Upper lobe of left lung (tissue), 6 donors: ENCODE results near the gene SIPA1. TPM values are rescaled to one million over a fixed set of nuclear protein-coding genes. Genes with fewer than 3 reads are reported as not detected.

Experiments used
- ATAC-seq, 2 donors: fragments of 200-7000 bp; cut with Tn5 transposase; one replicate each; pipeline ENCODE4 v1.9.1; 2022; ENCODE audit warnings: mild to moderate bottlenecking in 2 of 2, moderate library complexity in 2 of 2; ENCODE audit not compliant: low FRiP score in 2 of 2
- DNase-seq, 2 donors: peaks; one replicate each; pipeline ENCODE4 v3.0.0-alpha.2; 2019 to 2020
- H3K27ac ChIP-seq, 4 donors: fragments of 200-600 bp; sonication (generic); one replicate each; pipeline ENCODE4 v1.5.1; 2016 to 2019
- H3K27me3 ChIP-seq, 4 donors: fragments of 200-600 bp; sonication (generic); one replicate each; pipeline ENCODE4 v1.5.1; 2017 to 2019
- H3K36me3 ChIP-seq, 4 donors: fragments of 200-600 bp; sonication (generic); one replicate each; pipeline ENCODE4 v1.5.1; 2016 to 2019
- H3K4me1 ChIP-seq, 4 donors: fragments of 200-600 bp; sonication (generic); one replicate each; pipeline ENCODE4 v1.5.1; 2018 to 2019
- H3K4me3 ChIP-seq, 4 donors: fragments of 200-600 bp; sonication (generic); one replicate each; pipeline ENCODE4 v1.5.1; 2017 to 2019; ENCODE audit warnings: mild to moderate bottlenecking in 2 of 4, moderate library complexity in 1 of 4
- H3K9me3 ChIP-seq, 4 donors: fragments of 200-600 bp; sonication (generic); one replicate each; pipeline ENCODE4 v1.5.1; 2018 to 2019
- EP300 ChIP-seq, 4 donors: sonication (generic); formaldehyde crosslinking; IDR thresholded peaks; one replicate each; pipeline ENCODE4 v1.5.1; 2017; ENCODE audit warnings: antibody characterized with exemption in 4 of 4, control low read depth in 2 of 4
- POLR2A ChIP-seq, 4 donors: fragments of 450-650 bp; IDR thresholded peaks; one replicate each; pipeline ENCODE4 v1.5.1; 2016 to 2017; ENCODE audit warnings: antibody characterized with exemption in 4 of 4, mild to moderate bottlenecking in 2 of 4
- POLR2AphosphoS5 ChIP-seq, 2 donors: sonication (generic); formaldehyde crosslinking; IDR thresholded peaks; one replicate each; pipeline ENCODE4 v1.5.1; 2017; ENCODE audit warnings: antibody characterized with exemption in 2 of 2
- WGBS, 2 donors: methylation state at CpG; one replicate each; pipeline ENCODE4 v1.1.5; 2017 to 2018; 5-methylcytosine and 5-hydroxymethylcytosine counted together
- total RNA-seq, 6 donors: library from RNA; depleted of rRNA in 4 of 6; stranded (reverse); fragments of >200 nt in 4 of 6; gene quantifications; one replicate each; pipeline versions ENCODE4 v1.1.0 to v1.2.1, GENCODE V29; 2016 to 2021
- TF ChIP-seq, protein P1 (sequence below), 6 experiments: fragments of 450-650 bp in 4 of 6; fragments of 200-600 bp in 2 of 6; sonication (generic) in 2 of 6; IDR thresholded peaks; one replicate each; pipeline ENCODE4 v1.5.1; 2016 to 2019; ENCODE audit warnings: antibody characterized with exemption in 6 of 6
- donor health status: DM: no; HTN: no; CAD: no; lungs with moderate emphysema.
- donor health status: DM: no; HTN: yes; CAD: no; lungs with severe emphysema.

SIPA1 gene
- total RNA-seq, 6 donors from 2014 or later, result 42.7 to 137 (median 74.9) TPM

DNA sequence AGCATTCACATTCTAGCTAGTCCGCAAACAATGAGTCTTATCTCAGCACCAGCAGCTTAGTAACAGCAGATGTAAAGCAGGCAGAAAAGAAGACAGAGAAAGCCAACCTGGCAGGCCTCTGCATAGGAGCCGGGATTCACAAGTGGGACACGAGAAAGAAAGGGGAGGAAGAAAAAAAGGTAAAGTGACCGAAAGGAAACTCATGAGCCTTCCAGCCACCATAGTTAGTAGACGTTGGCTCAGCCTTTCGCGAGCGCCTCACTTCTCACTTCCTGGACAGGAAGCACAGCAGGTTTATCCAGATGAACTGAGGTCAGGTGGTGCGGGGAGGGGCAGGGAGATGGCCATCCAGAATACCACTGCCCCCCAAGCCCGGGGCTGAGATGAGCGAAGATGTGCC, 54.5 kb downstream of the SIPA1 start:
- Histone ChIP-seq H3K9me3 (no peaks in the 10 kb centered on the region), H3K27ac (no peak overlapping the region), H3K27me3 (no peaks in the 10 kb centered on the region), H3K4me3 (no peak overlapping the region), H3K36me3 (no peaks in the 10 kb centered on the region), H3K4me1 (peaks cover 0 to 12% (median 10%) of the 10 kb centered on the region in 4 donors)
- ATAC-seq (no peak), DNase-seq (no peak)
- TF ChIP-seq EP300 (IDR thresholded peaks at IDR 0.05), result no peak
- TF ChIP-seq, protein P1, sequence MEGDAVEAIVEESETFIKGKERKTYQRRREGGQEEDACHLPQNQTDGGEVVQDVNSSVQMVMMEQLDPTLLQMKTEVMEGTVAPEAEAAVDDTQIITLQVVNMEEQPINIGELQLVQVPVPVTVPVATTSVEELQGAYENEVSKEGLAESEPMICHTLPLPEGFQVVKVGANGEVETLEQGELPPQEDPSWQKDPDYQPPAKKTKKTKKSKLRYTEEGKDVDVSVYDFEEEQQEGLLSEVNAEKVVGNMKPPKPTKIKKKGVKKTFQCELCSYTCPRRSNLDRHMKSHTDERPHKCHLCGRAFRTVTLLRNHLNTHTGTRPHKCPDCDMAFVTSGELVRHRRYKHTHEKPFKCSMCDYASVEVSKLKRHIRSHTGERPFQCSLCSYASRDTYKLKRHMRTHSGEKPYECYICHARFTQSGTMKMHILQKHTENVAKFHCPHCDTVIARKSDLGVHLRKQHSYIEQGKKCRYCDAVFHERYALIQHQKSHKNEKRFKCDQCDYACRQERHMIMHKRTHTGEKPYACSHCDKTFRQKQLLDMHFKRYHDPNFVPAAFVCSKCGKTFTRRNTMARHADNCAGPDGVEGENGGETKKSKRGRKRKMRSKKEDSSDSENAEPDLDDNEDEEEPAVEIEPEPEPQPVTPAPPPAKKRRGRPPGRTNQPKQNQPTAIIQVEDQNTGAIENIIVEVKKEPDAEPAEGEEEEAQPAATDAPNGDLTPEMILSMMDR (IDR thresholded peaks at IDR 0.05), result no peak
- TF ChIP-seq POLR2AphosphoS5 (IDR thresholded peaks at IDR 0.05), result no peak
- TF ChIP-seq POLR2A (IDR thresholded peaks at IDR 0.05), result no peak
- whole genome bisulfite sequencing, 2 donors, result 61 to 67% methylated on average over 11 of the region's 11 CpGs

DNA sequence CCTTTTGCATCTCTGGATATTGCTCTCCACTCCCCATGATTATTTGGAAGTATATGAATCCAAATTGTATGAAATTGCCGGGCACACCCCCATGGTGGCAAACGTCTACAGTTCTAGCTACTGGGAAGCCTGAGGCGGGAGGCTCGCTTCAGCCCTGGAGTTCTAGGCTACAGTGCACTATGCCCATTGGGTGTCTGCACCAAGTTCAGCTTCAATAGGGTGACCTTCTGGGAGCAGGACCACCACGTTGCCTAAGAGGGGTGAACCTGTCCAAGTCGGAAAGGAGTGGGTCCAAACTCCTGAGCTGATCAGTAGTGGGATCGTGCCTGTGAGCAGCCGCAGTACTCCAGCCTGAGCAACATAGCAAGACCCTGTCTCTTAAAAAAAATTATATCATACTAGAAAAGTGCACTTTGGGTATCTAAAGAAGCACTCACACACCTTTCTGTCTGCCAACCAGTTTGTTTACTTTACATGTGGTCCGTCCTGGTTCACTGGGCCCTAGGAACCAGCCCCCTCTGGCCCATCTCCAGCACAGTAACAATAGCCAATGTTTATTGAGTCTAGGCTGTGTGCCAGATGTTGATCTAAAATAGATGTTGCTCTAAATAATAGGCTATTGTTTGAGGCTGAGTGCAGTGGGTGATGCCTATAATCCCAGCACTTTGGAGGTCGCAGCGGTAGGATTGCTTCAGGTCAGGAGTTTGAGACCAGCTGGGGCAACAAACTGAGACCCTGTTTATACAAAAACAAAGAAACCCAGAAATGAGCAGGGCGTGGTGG, 57.7 kb downstream of the SIPA1 start:
- ATAC-seq (no peak), DNase-seq (peak in 1 of 2 donors; percentile 28)
- Histone ChIP-seq H3K4me3 (no peak overlapping the region), H3K27me3 (no peaks in the 10 kb centered on the region), H3K9me3 (no peaks in the 10 kb centered on the region), H3K27ac (peak overlapping the region in 3 of 4 donors; percentile 27 to 35 (median 30)), H3K4me1 (peaks cover 5 to 16% (median 10%) of the 10 kb centered on the region in 4 donors), H3K36me3 (no peaks in the 10 kb centered on the region)
- TF ChIP-seq POLR2AphosphoS5 (IDR thresholded peaks at IDR 0.05), result peak; percentile 22 to 69
- TF ChIP-seq POLR2A (IDR thresholded peaks at IDR 0.05), result no peak
- whole genome bisulfite sequencing, 2 donors, result 69 to 76% methylated on average over 12 of the region's 12 CpGs

DNA sequence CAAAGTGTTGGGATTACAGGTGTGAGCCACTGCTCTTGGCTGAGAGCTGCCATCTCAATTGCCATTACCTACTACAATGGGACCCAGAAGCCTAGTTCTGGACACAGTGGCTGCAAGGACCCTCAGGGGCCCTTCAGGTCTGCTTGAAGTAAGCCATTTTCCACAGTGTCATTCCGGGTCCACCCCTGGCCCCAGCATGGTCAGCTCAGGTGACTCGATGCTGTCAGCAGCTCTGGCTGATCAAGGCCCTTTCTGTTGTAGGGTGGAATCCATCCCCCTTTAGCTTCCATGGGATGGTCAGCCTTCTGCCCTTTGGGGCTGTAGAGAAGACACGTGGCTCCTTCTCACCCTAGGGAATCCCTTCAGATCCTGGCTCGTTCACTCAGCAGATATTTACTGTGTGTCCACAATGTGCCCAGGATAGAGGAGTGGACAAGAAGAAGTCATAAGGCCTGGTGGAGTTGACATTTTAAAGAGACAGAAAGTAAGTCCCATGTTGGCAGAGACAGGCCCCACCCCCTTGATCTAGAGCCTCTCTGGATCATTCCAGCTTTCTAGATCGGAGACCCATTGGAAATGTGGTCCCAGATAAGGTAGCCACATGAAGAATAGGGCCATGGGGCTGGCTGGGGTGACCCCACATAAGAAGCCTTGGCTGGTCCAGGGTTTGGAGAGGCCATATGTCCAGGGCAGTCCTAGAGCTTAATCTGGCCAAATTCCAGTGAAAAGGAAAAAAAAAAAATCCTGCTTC, 59.1 kb downstream of the SIPA1 start:
- ATAC-seq, result no peak
- Histone ChIP-seq H3K36me3 (no peaks in the 10 kb centered on the region), H3K9me3 (no peaks in the 10 kb centered on the region), H3K27ac (no peak overlapping the region), H3K4me3 (no peak overlapping the region), H3K4me1 (peaks cover 5 to 16% (median 10%) of the 10 kb centered on the region in 4 donors), H3K27me3 (no peaks in the 10 kb centered on the region)
- TF ChIP-seq EP300 (IDR thresholded peaks at IDR 0.05), result no peak
- TF ChIP-seq, protein P1 (IDR thresholded peaks at IDR 0.05), result no peak
- TF ChIP-seq POLR2AphosphoS5 (IDR thresholded peaks at IDR 0.05), result no peak
- no peak for TF ChIP-seq POLR2A (IDR thresholded peaks at IDR 0.05)
- WGBS, 2 donors, result 78 to 94% methylated on average over 3 to 5 of the region's 5 CpGs
- no peak for DNase-seq

DNA sequence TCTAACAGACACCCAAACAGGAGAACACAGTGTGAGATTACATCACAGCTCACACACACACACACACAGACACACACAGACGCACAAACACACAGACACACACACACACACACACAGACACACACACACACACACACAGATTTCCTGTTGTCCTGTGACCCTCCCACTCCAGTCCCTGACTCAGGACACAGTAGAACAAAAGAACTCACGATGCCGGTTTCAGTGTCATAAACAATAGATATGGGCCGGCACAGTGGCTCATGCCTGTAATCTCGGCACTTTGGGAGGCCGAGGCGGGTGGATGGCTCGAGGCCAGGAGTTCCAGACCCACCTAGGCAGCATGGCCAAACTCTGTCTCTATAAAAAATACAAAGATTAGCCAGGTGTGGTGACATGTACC, 60.3 kb downstream of the SIPA1 start:
- no peaks in the 10 kb centered on the region for H3K27me3 ChIP-seq
- H3K9me3 ChIP-seq, result no peaks in the 10 kb centered on the region
- peaks cover 5 to 16% (median 9%) of the 10 kb centered on the region in 4 donors for H3K4me1 ChIP-seq
- TF ChIP-seq POLR2AphosphoS5 (IDR thresholded peaks at IDR 0.05) (peak in 1 of 2 donors; percentile 38), EP300 (IDR thresholded peaks at IDR 0.05) (no peak)
- DNase-seq, result no peak
- H3K4me3 ChIP-seq, result no peak overlapping the region
- peak overlapping the region; percentile 29 to 67 (median 50) for H3K27ac ChIP-seq
- WGBS, 2 donors, result 60 to 63% methylated on average over 8 of the region's 8 CpGs
- H3K36me3 ChIP-seq, result no peaks in the 10 kb centered on the region
- peak in 1 of 2 donors; percentile 36 for ATAC-seq

DNA sequence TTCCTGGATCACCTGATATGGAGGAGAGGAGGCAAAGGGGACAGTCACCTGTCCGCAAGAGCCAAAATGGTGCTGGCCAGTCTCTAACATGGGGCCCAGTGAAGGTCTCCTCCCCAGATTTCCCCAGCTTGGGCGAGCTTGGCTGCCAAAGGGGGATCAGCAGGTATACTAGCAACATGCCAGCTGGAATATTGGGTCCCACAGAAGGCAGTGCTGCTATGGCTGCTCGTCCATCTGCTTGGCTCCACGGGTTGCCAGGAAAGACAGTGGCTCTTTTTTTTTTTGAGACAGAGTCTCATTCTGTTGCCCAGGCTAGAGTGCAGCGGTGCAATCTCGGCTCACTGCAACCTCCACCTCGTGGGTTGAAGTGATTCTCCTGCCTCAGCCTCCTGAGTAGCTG, 61.4 kb downstream of the SIPA1 start:
- TF ChIP-seq EP300 (IDR thresholded peaks at IDR 0.05) (no peak), POLR2AphosphoS5 (IDR thresholded peaks at IDR 0.05) (no peak), POLR2A (IDR thresholded peaks at IDR 0.05) (no peak)
- TF ChIP-seq, protein P1 (IDR thresholded peaks at IDR 0.05), result no peak
- 74 to 82% methylated on average over 7 of the region's 7 CpGs for WGBS, 2 donors

More for the DNA sequence above, 61.4 kb downstream of the SIPA1 start:
- Histone ChIP-seq H3K4me1 (peaks cover 5 to 16% (median 9%) of the 10 kb centered on the region in 4 donors), H3K27me3 (no peaks in the 10 kb centered on the region), H3K9me3 (no peaks in the 10 kb centered on the region), H3K4me3 (no peak overlapping the region), H3K27ac (no peak overlapping the region), H3K36me3 (no peaks in the 10 kb centered on the region)
- DNase-seq, result no peak
- no peak for ATAC-seq
